ENCODE measurements around the gene CDYL.

The CDYL gene

DNA sequence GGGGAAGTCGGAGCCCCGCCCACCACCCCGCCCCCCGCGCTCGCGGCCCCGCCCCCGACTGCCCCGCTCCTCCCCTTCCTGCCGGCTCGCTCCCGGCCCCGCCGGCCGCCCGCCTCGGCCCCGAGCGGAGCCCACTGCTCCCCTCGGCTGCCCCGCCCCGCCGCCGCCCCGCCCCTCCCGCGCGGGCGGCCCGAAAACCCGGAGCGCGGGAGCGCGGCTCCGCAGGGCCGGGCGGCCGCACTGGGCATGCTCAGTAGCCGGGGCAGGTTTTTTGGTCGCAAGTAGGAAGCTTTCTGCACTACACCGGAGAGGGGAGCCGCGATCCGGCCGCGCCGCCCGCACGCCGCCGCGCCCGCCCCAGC, at the start of gene CDYL:
CDYL (plus strand) TSS at position 274 of the 362 bp plus-strand sequence. CDS start 380 bp downstream, outside the sequence.
- DNase-seq = no peak

- DNase-seq = no peak
Observed at GRCh38 chr6:4726645-4727044, 49.6 kb upstream of the CDYL start.

GRCh38 chr6:4727217-4727616, 49.0 kb upstream of the CDYL start:
- no peak for DNase-seq

DNA sequence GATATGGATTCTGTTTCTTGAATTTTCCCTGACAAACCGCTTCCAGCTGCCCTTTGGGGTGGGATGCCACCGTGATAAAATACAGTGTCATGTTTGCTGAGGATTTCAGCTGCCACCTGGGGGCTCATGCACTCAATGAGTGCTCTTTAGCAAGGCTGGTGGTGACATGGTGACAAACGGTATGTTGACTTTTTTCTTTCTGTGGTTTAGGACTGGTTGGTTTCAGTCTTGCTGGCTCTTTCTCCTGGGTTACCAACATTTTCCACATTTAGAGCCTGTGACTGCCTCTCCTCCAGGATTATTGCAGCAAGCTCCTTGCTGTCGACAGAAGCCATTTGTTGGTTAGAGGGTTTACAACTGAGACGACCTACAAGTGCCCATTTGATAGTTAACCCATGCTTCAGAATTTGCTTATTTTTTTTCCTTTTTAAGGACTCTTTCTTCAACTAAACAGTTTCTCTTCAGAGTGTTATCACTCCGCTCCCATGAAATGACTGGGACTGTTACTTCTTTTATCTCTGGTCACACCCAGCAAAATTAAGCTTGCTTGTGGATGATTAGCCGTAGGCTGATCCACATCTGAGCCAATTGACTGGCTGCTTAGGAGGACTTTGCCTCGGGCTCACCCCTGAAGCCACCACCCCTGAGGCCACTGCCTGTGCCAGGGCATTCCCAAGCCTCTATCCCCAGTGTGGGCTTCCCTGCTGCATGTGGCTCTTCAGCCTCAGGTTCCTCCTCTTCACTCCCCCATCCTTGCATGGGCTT, 48.4 kb upstream of the CDYL start:
- no peak for DNase-seq

GRCh38 chr6:4728436-4728769, 47.8 kb upstream of the CDYL start:
- DNase-seq = no peak

- no peak for DNase-seq
Observed at GRCh38 chr6:4728926-4729325, 47.3 kb upstream of the CDYL start.

- no peak for DNase-seq
Observed at GRCh38 chr6:4731996-4732395, 44.2 kb upstream of the CDYL start.

DNA sequence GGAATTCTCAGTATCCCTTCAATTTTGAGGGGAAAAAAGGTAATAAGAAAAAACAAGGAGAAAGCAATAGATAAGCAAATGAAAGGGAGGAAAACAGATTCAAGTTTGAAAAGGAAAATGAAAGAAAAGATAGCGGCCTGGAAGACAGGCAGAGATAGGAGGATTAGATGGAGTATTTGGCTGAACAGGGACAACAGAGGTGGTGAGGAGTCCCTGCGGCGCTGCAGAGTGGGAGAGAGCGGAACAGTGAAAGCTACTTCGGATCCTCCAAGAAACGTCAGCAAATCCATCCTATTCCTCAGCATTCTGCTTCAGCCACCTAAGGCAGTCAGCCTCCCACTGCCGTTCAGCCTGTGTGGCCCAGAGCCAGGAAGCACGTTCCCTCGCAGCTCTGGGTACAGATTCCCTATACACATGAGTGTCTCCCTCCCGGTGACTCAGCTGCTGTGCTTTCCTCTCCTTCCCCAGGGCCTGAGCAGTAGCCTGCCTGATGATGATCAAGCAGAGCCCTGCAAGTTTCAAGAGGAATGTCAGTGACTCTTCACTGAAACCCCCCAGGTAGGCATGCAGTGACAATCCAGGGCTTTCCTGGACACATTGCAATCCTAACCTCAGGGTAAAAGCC, 43.4 kb upstream of the CDYL start:
- DNase-seq = no peak

GRCh38 chr6:4736371-4736873, 39.8 kb upstream of the CDYL start:
- no peak for DNase-seq

- DNase-seq = no peak
Observed at GRCh38 chr6:4740032-4740431, 36.2 kb upstream of the CDYL start.

- DNase-seq = no peak
Observed at GRCh38 chr6:4743062-4743461, 33.1 kb upstream of the CDYL start.

DNA sequence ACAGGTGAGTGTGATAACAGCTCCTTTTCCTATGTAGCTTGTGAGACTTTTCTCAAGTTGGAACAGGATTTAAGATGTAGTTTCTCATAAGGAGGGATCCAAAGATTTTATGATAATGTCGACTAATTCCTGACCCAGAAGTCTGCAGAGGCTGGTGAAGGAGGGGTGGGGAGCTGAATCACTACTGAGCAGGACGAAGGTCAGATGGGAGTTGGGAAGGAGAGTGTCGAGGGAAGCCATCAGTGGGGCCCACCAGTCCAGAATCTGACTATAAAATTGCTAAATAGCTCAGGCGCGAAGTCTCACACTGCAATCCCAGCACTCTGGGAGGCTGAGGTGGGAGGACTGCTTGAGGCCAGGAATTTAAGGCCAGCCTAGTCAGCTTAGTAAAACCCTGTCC, 32.3 kb upstream of the CDYL start:
- no peak for DNase-seq

- DNase-seq = no peak
Observed at GRCh38 chr6:4747588-4747987, 28.6 kb upstream of the CDYL start.

- no peak for DNase-seq
Observed at GRCh38 chr6:4751823-4752464, 24.3 kb upstream of the CDYL start.

GRCh38 chr6:4756247-4756646, 20.0 kb upstream of the CDYL start:
- DNase-seq = no peak

GRCh38 chr6:4759997-4760396, 16.2 kb upstream of the CDYL start:
- DNase-seq = no peak

DNA sequence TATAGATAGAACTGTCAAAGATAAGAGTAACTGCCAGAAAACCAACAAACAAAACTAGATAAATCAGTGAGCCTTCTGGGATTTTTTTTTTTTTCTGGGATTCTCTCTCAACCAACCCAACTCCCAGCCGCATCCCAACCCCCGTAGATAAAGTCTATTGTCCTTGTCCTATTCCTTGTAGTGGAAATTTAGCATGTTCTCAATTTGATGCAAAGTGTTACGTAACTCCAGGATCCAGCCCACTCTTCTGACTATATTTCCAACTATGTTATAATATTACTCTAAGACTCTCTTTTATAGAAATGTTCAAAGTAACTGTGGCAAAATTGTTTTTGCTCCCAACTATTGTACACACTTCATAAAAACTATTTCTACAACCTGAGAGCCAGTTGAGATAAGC, 15.4 kb upstream of the CDYL start:
- DNase-seq = no peak

DNA sequence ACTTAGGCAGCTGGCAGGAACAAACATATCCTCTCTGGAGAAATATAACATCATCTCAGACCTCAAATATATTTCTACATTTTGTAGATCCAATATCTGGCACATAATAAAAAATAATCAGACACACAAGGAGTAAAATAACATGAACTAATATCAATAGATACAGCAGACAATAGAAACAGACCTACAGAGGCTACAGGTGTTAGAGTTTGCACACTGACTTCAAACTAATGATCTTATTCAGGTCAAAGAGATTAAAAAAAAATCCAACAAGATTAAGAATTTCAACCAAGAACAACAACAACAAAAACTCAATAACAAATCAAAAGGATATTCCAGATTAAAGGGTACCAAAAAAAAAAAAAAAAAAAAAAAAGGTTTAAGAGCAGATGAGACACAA, 13.9 kb upstream of the CDYL start:
- DNase-seq = no peak

- DNase-seq = no peak
Observed at GRCh38 chr6:4763921-4764320, 12.3 kb upstream of the CDYL start.

- no peak for DNase-seq
Observed at GRCh38 chr6:4768815-4769214, 7.4 kb upstream of the CDYL start.

- no peak for DNase-seq
Observed at GRCh38 chr6:4772750-4773149, 3.5 kb upstream of the CDYL start.

GRCh38 chr6:4773181-4773580, 3.0 kb upstream of the CDYL start:
- DNase-seq = no peak

DNA sequence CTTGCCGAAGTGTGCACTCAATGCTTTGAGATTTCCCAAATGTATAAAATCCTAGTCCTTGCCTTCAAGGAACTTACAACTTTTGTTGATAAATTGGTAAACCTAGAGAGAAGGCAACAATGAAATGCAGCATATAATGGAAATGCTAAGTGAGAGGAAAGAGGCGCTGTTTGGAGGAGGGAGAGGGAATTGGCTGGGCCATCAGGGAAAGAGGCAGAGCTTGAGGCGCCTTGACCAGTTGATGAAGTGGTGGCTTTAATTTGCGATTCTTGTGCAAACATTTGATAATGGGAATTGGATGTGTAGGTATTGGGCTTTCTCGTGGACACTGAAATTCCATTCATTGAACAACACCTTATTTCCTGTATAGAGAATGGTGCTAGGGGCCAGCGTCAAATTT, 1.9 kb upstream of the CDYL start:
- no peak for DNase-seq

Data from cerebellar nuclear complex (tissue), 1 donor.